ENCODE measurements around the gene CYP27C1.
A peak's percentile ranks its signal among the peaks of the same experiment; 100 is the strongest.
"Not testable (repeated sequence)": the region's sequence is repeated elsewhere in the genome, so short reads cannot be mapped to it uniquely, and the experiment has no call there.

CYP27C1 gene

GRCh38 chr2:127225186-127225960, 5.3 kb upstream of the CYP27C1 start:
- DNase-seq (ENCODE audit: low spot score): no peak

GRCh38 chr2:127224135-127224534, 4.0 kb upstream of the CYP27C1 start:
- not testable (repeated sequence) for DNase-seq (ENCODE audit: low spot score)

GRCh38 chr2:127220768-127221527, 849 bp upstream of the CYP27C1 start:
- peak; percentile 69 for DNase-seq (ENCODE audit: low spot score)

- DNase-seq (ENCODE audit: low spot score): peak; percentile 45
Measured at GRCh38 chr2:127219171-127220070, 678 bp downstream of the CYP27C1 start.

- no peak for DNase-seq (ENCODE audit: low spot score)
Measured at GRCh38 chr2:127218812-127219170, 1.3 kb downstream of the CYP27C1 start.

- no peak for DNase-seq (ENCODE audit: low spot score)
Measured at GRCh38 chr2:127217470-127218325, 2.4 kb downstream of the CYP27C1 start.

GRCh38 chr2:127216593-127216992, 3.5 kb downstream of the CYP27C1 start:
- no peak for DNase-seq (ENCODE audit: low spot score)

- DNase-seq (ENCODE audit: low spot score): no peak
Measured at GRCh38 chr2:127216095-127216494, 4.0 kb downstream of the CYP27C1 start.

GRCh38 chr2:127214201-127214600, 5.9 kb downstream of the CYP27C1 start:
- DNase-seq (ENCODE audit: low spot score): not testable (repeated sequence)

GRCh38 chr2:127208313-127208712, 11.8 kb downstream of the CYP27C1 start:
- peak; percentile 85 for DNase-seq (ENCODE audit: low spot score)

GRCh38 chr2:127205218-127206125, 14.6 kb downstream of the CYP27C1 start:
- DNase-seq (ENCODE audit: low spot score): no peak

- DNase-seq (ENCODE audit: low spot score): no peak
Measured at GRCh38 chr2:127201452-127201851, 18.6 kb downstream of the CYP27C1 start.

GRCh38 chr2:127200962-127201361, 19.1 kb downstream of the CYP27C1 start:
- no peak for DNase-seq (ENCODE audit: low spot score)

GRCh38 chr2:127199223-127199622, 20.9 kb downstream of the CYP27C1 start:
- DNase-seq (ENCODE audit: low spot score): no peak

- DNase-seq (ENCODE audit: low spot score): peak; percentile 76
Measured at GRCh38 chr2:127197475-127198385, 22.4 kb downstream of the CYP27C1 start.

- DNase-seq (ENCODE audit: low spot score): no peak
Measured at GRCh38 chr2:127196998-127197397, 23.1 kb downstream of the CYP27C1 start.

- DNase-seq (ENCODE audit: low spot score): no peak
Measured at GRCh38 chr2:127196549-127196948, 23.6 kb downstream of the CYP27C1 start.

- no peak for DNase-seq (ENCODE audit: low spot score)
Measured at GRCh38 chr2:127195140-127196074, 24.7 kb downstream of the CYP27C1 start.
